ENCODE data around the gene DENND4A.
A peak's percentile ranks its signal among the peaks of the same experiment; 100 is the strongest.
"Not testable (repeated sequence)": the region's sequence is repeated elsewhere in the genome, so short reads cannot be mapped to it uniquely, and the experiment has no call there.

DENND4A gene

GRCh38 chr15:65626856-65627255 is 165.2 kb downstream of the DENND4A start:
- no peak overlapping the region for H3K27ac ChIP-seq (ENCODE audit: insufficient read depth, low read depth, low read length, poor library complexity, severe bottlenecking)
- H3K27me3 ChIP-seq (ENCODE audit: control insufficient read depth, insufficient read depth, low read length, poor library complexity, severe bottlenecking) = no peaks in the 10 kb centered on the region
- H3K4me3 ChIP-seq (ENCODE audit: insufficient read depth, low read depth, low read length) = no peak overlapping the region
- no peaks in the 10 kb centered on the region for H3K9me3 ChIP-seq (ENCODE audit: control insufficient read depth, low read length)
- WGBS, 2 experiments = 86 to 90% methylated on average over 4 of the region's 4 CpGs
- no peaks in the 10 kb centered on the region for H3K4me1 ChIP-seq (ENCODE audit: control insufficient read depth, insufficient read depth, low read length)
- no peaks in the 10 kb centered on the region for H3K36me3 ChIP-seq (ENCODE audit: control insufficient read depth, insufficient read depth, low read length)

- no peaks in the 10 kb centered on the region for H3K36me3 ChIP-seq (ENCODE audit: control insufficient read depth, insufficient read depth, low read length)
- H3K27ac ChIP-seq (ENCODE audit: insufficient read depth, low read depth, low read length, poor library complexity, severe bottlenecking) = no peak overlapping the region
- H3K27me3 ChIP-seq (ENCODE audit: control insufficient read depth, insufficient read depth, low read length, poor library complexity, severe bottlenecking) = no peaks in the 10 kb centered on the region
- no peak overlapping the region for H3K4me3 ChIP-seq (ENCODE audit: insufficient read depth, low read depth, low read length)
- H3K9me3 ChIP-seq (ENCODE audit: control insufficient read depth, low read length) = no peaks in the 10 kb centered on the region
- H3K4me1 ChIP-seq (ENCODE audit: control insufficient read depth, insufficient read depth, low read length) = no peaks in the 10 kb centered on the region
Measured at GRCh38 chr15:65623103-65623502, 169.0 kb downstream of the DENND4A start.

GRCh38 chr15:65621638-65622037 is 170.5 kb downstream of the DENND4A start, which contains the start of gene SLC24A1:
TSS of gene SLC24A1 (plus strand) at chr15:65621938. CDS start at chr15:65624081, 2,143 bp downstream.
- Histone ChIP-seq H3K4me3 (ENCODE audit: insufficient read depth, low read depth, low read length) (no peak within 1 kb of the TSS), H3K36me3 (ENCODE audit: control insufficient read depth, insufficient read depth, low read length) (no peaks in the 10 kb centered on the region), H3K9me3 (ENCODE audit: control insufficient read depth, low read length) (no peaks in the 10 kb centered on the region), H3K27me3 (ENCODE audit: control insufficient read depth, insufficient read depth, low read length, poor library complexity, severe bottlenecking) (no peaks in the 10 kb centered on the region), H3K27ac (ENCODE audit: insufficient read depth, low read depth, low read length, poor library complexity, severe bottlenecking) (no peak within 1 kb of the TSS), H3K4me1 (ENCODE audit: control insufficient read depth, insufficient read depth, low read length) (no peaks in the 10 kb centered on the region)
- WGBS, 2 experiments = 92 to 94% methylated on average over 6 of the region's 6 CpGs

- Histone ChIP-seq H3K27ac (ENCODE audit: insufficient read depth, low read depth, low read length, poor library complexity, severe bottlenecking) (no peak overlapping the region), H3K9me3 (ENCODE audit: control insufficient read depth, low read length) (no peaks in the 10 kb centered on the region), H3K27me3 (ENCODE audit: control insufficient read depth, insufficient read depth, low read length, poor library complexity, severe bottlenecking) (no peaks in the 10 kb centered on the region), H3K36me3 (ENCODE audit: control insufficient read depth, insufficient read depth, low read length) (no peaks in the 10 kb centered on the region), H3K4me1 (ENCODE audit: control insufficient read depth, insufficient read depth, low read length) (no peaks in the 10 kb centered on the region), H3K4me3 (ENCODE audit: insufficient read depth, low read depth, low read length) (no peak overlapping the region)
- 81 to 90% methylated on average over 2 of the region's 2 CpGs for WGBS, 2 experiments
Measured at GRCh38 chr15:65620833-65621232, 171.3 kb downstream of the DENND4A start.

GRCh38 chr15:65619626-65620290 is 172.3 kb downstream of the DENND4A start:
- H3K4me1 ChIP-seq (ENCODE audit: control insufficient read depth, insufficient read depth, low read length) = no peaks in the 10 kb centered on the region
- 91 to 93% methylated on average over 5 of the region's 5 CpGs for WGBS, 2 experiments
- H3K27ac ChIP-seq (ENCODE audit: insufficient read depth, low read depth, low read length, poor library complexity, severe bottlenecking) = no peak overlapping the region
- H3K27me3 ChIP-seq (ENCODE audit: control insufficient read depth, insufficient read depth, low read length, poor library complexity, severe bottlenecking) = no peaks in the 10 kb centered on the region
- H3K9me3 ChIP-seq (ENCODE audit: control insufficient read depth, low read length) = no peaks in the 10 kb centered on the region
- H3K36me3 ChIP-seq (ENCODE audit: control insufficient read depth, insufficient read depth, low read length) = no peaks in the 10 kb centered on the region
- H3K4me3 ChIP-seq (ENCODE audit: insufficient read depth, low read depth, low read length) = no peak overlapping the region

- no peak overlapping the region for H3K4me3 ChIP-seq (ENCODE audit: insufficient read depth, low read depth, low read length)
- no peaks in the 10 kb centered on the region for H3K4me1 ChIP-seq (ENCODE audit: control insufficient read depth, insufficient read depth, low read length)
- H3K27ac ChIP-seq (ENCODE audit: insufficient read depth, low read depth, low read length, poor library complexity, severe bottlenecking) = no peak overlapping the region
- no peaks in the 10 kb centered on the region for H3K9me3 ChIP-seq (ENCODE audit: control insufficient read depth, low read length)
- no peaks in the 10 kb centered on the region for H3K36me3 ChIP-seq (ENCODE audit: control insufficient read depth, insufficient read depth, low read length)
- WGBS, 2 experiments = 39 to 42% methylated on average over 5 of the region's 5 CpGs
- no peaks in the 10 kb centered on the region for H3K27me3 ChIP-seq (ENCODE audit: control insufficient read depth, insufficient read depth, low read length, poor library complexity, severe bottlenecking)
Measured at GRCh38 chr15:65618560-65619109, 173.5 kb downstream of the DENND4A start.

GRCh38 chr15:65615887-65616286 is 176.2 kb downstream of the DENND4A start:
- H3K27ac ChIP-seq (ENCODE audit: insufficient read depth, low read depth, low read length, poor library complexity, severe bottlenecking); H3K36me3 ChIP-seq (ENCODE audit: control insufficient read depth, insufficient read depth, low read length); H3K9me3 ChIP-seq (ENCODE audit: control insufficient read depth, low read length); H3K27me3 ChIP-seq (ENCODE audit: control insufficient read depth, insufficient read depth, low read length, poor library complexity, severe bottlenecking); H3K4me3 ChIP-seq (ENCODE audit: insufficient read depth, low read depth, low read length): not testable (repeated sequence)
- peaks cover 16% of the 10 kb centered on the region for H3K4me1 ChIP-seq (ENCODE audit: control insufficient read depth, insufficient read depth, low read length)
- 91 to 100% methylated on average over 1 of the region's 1 CpG for WGBS, 2 experiments

GRCh38 chr15:65612949-65613744 is 178.9 kb downstream of the DENND4A start:
- no peak overlapping the region for H3K27ac ChIP-seq (ENCODE audit: insufficient read depth, low read depth, low read length, poor library complexity, severe bottlenecking)
- H3K9me3 ChIP-seq (ENCODE audit: control insufficient read depth, low read length) = no peaks in the 10 kb centered on the region
- WGBS, 2 experiments = 89 to 92% methylated on average over 6 of the region's 6 CpGs
- H3K27me3 ChIP-seq (ENCODE audit: control insufficient read depth, insufficient read depth, low read length, poor library complexity, severe bottlenecking) = no peaks in the 10 kb centered on the region
- H3K4me1 ChIP-seq (ENCODE audit: control insufficient read depth, insufficient read depth, low read length) = peaks cover 16% of the 10 kb centered on the region
- no peaks in the 10 kb centered on the region for H3K36me3 ChIP-seq (ENCODE audit: control insufficient read depth, insufficient read depth, low read length)
- no peak overlapping the region for H3K4me3 ChIP-seq (ENCODE audit: insufficient read depth, low read depth, low read length)

- peak overlapping the region; percentile 87 for H3K27ac ChIP-seq (ENCODE audit: insufficient read depth, low read depth, low read length, poor library complexity, severe bottlenecking)
- no peak overlapping the region for H3K4me3 ChIP-seq (ENCODE audit: insufficient read depth, low read depth, low read length)
- peaks cover 16% of the 10 kb centered on the region for H3K4me1 ChIP-seq (ENCODE audit: control insufficient read depth, insufficient read depth, low read length)
- no peaks in the 10 kb centered on the region for H3K9me3 ChIP-seq (ENCODE audit: control insufficient read depth, low read length)
- no peaks in the 10 kb centered on the region for H3K36me3 ChIP-seq (ENCODE audit: control insufficient read depth, insufficient read depth, low read length)
- H3K27me3 ChIP-seq (ENCODE audit: control insufficient read depth, insufficient read depth, low read length, poor library complexity, severe bottlenecking) = no peaks in the 10 kb centered on the region
- 84 to 87% methylated on average over 2 of the region's 2 CpGs for WGBS, 2 experiments
Measured at GRCh38 chr15:65612616-65612946, 179.5 kb downstream of the DENND4A start.

GRCh38 chr15:65611888-65612615 is 180.0 kb downstream of the DENND4A start:
- Histone ChIP-seq H3K27ac (ENCODE audit: insufficient read depth, low read depth, low read length, poor library complexity, severe bottlenecking) (peak overlapping the region; percentile 87), H3K4me3 (ENCODE audit: insufficient read depth, low read depth, low read length) (peak overlapping the region; percentile 96)
- WGBS, 2 experiments = 48 to 49% methylated on average over 5 of the region's 5 CpGs

More at GRCh38 chr15:65611888-65612615, 180.0 kb downstream of the DENND4A start:
- H3K4me1 ChIP-seq (ENCODE audit: control insufficient read depth, insufficient read depth, low read length) = peaks cover 16% of the 10 kb centered on the region
- no peaks in the 10 kb centered on the region for H3K9me3 ChIP-seq (ENCODE audit: control insufficient read depth, low read length)
- no peaks in the 10 kb centered on the region for H3K27me3 ChIP-seq (ENCODE audit: control insufficient read depth, insufficient read depth, low read length, poor library complexity, severe bottlenecking)
- no peaks in the 10 kb centered on the region for H3K36me3 ChIP-seq (ENCODE audit: control insufficient read depth, insufficient read depth, low read length)
